ENCODE results near the gene ITM2C. TPM values are rescaled to one million over a fixed set of nuclear protein-coding genes. Genes with fewer than 3 reads are reported as not detected.

Gene ITM2C
- total RNA-seq, 4 donors from 2014 or later, result 33.8 to 301 (median 67.6) TPM

- H3K9me3 ChIP-seq, result no peaks in the 10 kb centered on the region
- H3K36me3 ChIP-seq, result no peaks in the 10 kb centered on the region
- H3K4me1 ChIP-seq, result peaks cover 0 to 6% of the 10 kb centered on the region in 2 donors
- no peak for DNase-seq
- TF ChIP-seq POLR2A (IDR thresholded peaks at IDR 0.05), result no peak
- TF ChIP-seq CTCF (IDR thresholded peaks at IDR 0.05), result no peak
- intact Hi-C loops (cut with DNase I; ENCODE audit: low total_unique reads), result no loop called here
- H3K27me3 ChIP-seq, result no peaks in the 10 kb centered on the region
- H3K4me3 ChIP-seq, result no peak overlapping the region
- no peak overlapping the region for H3K27ac ChIP-seq
These were observed 10.9 kb downstream of the ITM2C start for GRCh38 chr2:230875347-230876315.

- TF ChIP-seq CTCF (IDR thresholded peaks at IDR 0.05) (no peak), POLR2A (IDR thresholded peaks at IDR 0.05) (no peak)
- intact Hi-C loops (cut with DNase I; ENCODE audit: low total_unique reads), result no loop called here
- no peak for DNase-seq
- H3K27ac ChIP-seq, result no peak overlapping the region
- no peaks in the 10 kb centered on the region for H3K27me3 ChIP-seq
- H3K9me3 ChIP-seq, result no peaks in the 10 kb centered on the region
- H3K4me1 ChIP-seq, result no peaks in the 10 kb centered on the region
- no peaks in the 10 kb centered on the region for H3K36me3 ChIP-seq
- no peak overlapping the region for H3K4me3 ChIP-seq
These were observed 12.5 kb downstream of the ITM2C start for GRCh38 chr2:230877116-230877758.

DNA sequence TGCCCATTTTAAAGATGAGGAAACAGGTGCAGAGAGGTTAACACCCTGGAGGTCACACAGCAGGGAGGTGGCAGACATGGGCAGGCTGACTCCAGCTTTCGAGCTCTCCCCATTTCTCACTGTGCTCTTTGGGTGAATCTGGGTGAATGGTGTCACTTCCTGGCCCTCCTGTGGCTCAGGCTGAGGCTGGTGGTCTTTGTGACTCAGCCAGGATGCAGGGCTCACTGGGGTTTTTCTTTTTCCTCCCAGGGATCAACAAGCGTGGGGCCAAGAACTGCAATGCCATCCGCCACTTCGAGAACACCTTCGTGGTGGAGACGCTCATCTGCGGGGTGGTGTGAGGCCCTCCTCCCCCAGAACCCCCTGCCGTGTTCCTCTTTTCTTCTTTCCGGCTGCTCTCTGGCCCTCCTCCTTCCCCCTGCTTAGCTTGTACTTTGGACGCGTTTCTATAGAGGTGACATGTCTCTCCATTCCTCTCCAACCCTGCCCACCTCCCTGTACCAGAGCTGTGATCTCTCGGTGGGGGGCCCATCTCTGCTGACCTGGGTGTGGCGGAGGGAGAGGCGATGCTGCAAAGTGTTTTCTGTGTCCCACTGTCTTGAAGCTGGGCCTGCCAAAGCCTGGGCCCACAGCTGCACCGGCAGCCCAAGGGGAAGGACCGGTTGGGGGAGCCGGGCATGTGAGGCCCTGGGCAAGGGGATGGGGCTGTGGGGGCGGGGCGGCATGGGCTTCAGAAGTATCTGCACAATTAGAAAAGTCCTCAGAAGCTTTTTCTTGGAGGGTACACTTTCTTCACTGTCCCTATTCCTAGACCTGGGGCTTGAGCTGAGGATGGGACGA lies 13.2 kb downstream of the ITM2C start:
- Histone ChIP-seq H3K9me3 (no peaks in the 10 kb centered on the region), H3K4me1 (no peaks in the 10 kb centered on the region), H3K4me3 (no peak overlapping the region), H3K36me3 (no peaks in the 10 kb centered on the region), H3K27me3 (no peaks in the 10 kb centered on the region), H3K27ac (no peak overlapping the region)
- no peak for DNase-seq
- TF ChIP-seq POLR2A (IDR thresholded peaks at IDR 0.05) (no peak), CTCF (IDR thresholded peaks at IDR 0.05) (no peak)
- intact Hi-C loops (cut with DNase I; ENCODE audit: low total_unique reads), result no loop called here

DNA sequence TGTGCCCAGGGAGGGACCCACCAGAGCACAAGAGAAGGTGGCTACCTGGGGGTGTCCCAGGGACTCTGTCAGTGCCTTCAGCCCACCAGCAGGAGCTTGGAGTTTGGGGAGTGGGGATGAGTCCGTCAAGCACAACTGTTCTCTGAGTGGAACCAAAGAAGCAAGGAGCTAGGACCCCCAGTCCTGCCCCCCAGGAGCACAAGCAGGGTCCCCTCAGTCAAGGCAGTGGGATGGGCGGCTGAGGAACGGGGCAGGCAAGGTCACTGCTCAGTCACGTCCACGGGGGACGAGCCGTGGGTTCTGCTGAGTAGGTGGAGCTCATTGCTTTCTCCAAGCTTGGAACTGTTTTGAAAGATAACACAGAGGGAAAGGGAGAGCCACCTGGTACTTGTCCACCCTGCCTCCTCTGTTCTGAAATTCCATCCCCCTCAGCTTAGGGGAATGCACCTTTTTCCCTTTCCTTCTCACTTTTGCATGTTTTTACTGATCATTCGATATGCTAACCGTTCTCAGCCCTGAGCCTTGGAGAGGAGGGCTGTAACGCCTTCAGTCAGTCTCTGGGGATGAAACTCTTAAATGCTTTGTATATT lies 14.0 kb downstream of the ITM2C start:
- intact Hi-C loops (cut with DNase I; ENCODE audit: low total_unique reads), result no loop called here
- Histone ChIP-seq H3K27ac (no peak overlapping the region), H3K27me3 (no peaks in the 10 kb centered on the region), H3K9me3 (no peaks in the 10 kb centered on the region), H3K36me3 (no peaks in the 10 kb centered on the region), H3K4me1 (no peaks in the 10 kb centered on the region), H3K4me3 (no peak overlapping the region)
- DNase-seq, result no peak
- TF ChIP-seq CTCF (IDR thresholded peaks at IDR 0.05) (no peak), POLR2A (IDR thresholded peaks at IDR 0.05) (no peak)

All from uterus (tissue), 4 donors.